ENCODE measurements around the gene ZEB2. TPM values are rescaled to one million over a fixed set of nuclear protein-coding genes. Genes with fewer than 3 reads are reported as not detected.
A peak's percentile ranks its signal among the peaks of the same experiment; 100 is the strongest.

The ZEB2 gene
- total RNA-seq (10 to 100 TPM; 49.5 to 61.1 TPM), total RNA-seq (3.5 to 14.4 reads per million in 2 donors)

- no peak within 1 kb of the TSS for H3K4me3 Mint-ChIP-seq
- ATAC-seq = peak; percentile 38
These were observed at the start of gene ZEB2 for GRCh38 chr2:144519934-144520731. Gene ZEB2 (minus strand): TSS chr2:144520119. CDS start chr2:144517350, 2,769 bp downstream.

GRCh38 chr2:144567745-144568144, 47.8 kb upstream of the ZEB2 start:
- H3K9me3 ChIP-seq (ENCODE audit: control insufficient read depth, low read length, poor library complexity, severe bottlenecking) = no peaks in the 10 kb centered on the region
- ATAC-seq = no peak
- Mint-ChIP-seq H3K36me3 (ENCODE audit: low read depth) (no peaks in the 10 kb centered on the region), H3K4me1 (peaks cover 3% of the 10 kb centered on the region), H3K27ac (no peak overlapping the region), H3K4me3 (no peak overlapping the region), H3K27me3 (peaks cover 11% of the 10 kb centered on the region)
- no peak for DNase-seq

More at GRCh38 chr2:144519934-144520731, at the start of gene ZEB2:
- DNase-seq = no peak
- H3K27me3 Mint-ChIP-seq = peaks cover 38% of the 10 kb centered on the region
- H3K4me1 Mint-ChIP-seq = peaks cover 27% of the 10 kb centered on the region
- peaks cover 12% of the 10 kb centered on the region for H3K36me3 Mint-ChIP-seq (ENCODE audit: low read depth)
- no peak within 1 kb of the TSS for H3K27ac Mint-ChIP-seq
- H3K9me3 ChIP-seq (ENCODE audit: control insufficient read depth, low read length, poor library complexity, severe bottlenecking) = peaks cover 2% of the 10 kb centered on the region

- Mint-ChIP-seq H3K27ac (no peak overlapping the region), H3K4me3 (no peak overlapping the region), H3K27me3 (peaks cover 11% of the 10 kb centered on the region), H3K4me1 (peaks cover 3% of the 10 kb centered on the region), H3K36me3 (ENCODE audit: low read depth) (no peaks in the 10 kb centered on the region)
- ATAC-seq (no peak), DNase-seq (no peak)
- no peaks in the 10 kb centered on the region for H3K9me3 ChIP-seq (ENCODE audit: control insufficient read depth, low read length, poor library complexity, severe bottlenecking)
These were observed 46.5 kb upstream of the ZEB2 start for GRCh38 chr2:144566448-144566847.

- ATAC-seq (no peak), DNase-seq (no peak)
- H3K9me3 ChIP-seq (ENCODE audit: control insufficient read depth, low read length, poor library complexity, severe bottlenecking) = no peaks in the 10 kb centered on the region
- Mint-ChIP-seq H3K4me1 (no peaks in the 10 kb centered on the region), H3K36me3 (ENCODE audit: low read depth) (no peaks in the 10 kb centered on the region), H3K27ac (no peak overlapping the region), H3K4me3 (no peak overlapping the region), H3K27me3 (peaks cover 18% of the 10 kb centered on the region)
These were observed 40.3 kb upstream of the ZEB2 start for GRCh38 chr2:144560251-144560650.

- H3K4me3 Mint-ChIP-seq = no peak overlapping the region
- DNase-seq (no peak), ATAC-seq (no peak)
- H3K27me3 Mint-ChIP-seq = peaks cover 16% of the 10 kb centered on the region
- no peaks in the 10 kb centered on the region for H3K9me3 ChIP-seq (ENCODE audit: control insufficient read depth, low read length, poor library complexity, severe bottlenecking)
- H3K27ac Mint-ChIP-seq = no peak overlapping the region
- H3K4me1 Mint-ChIP-seq = no peaks in the 10 kb centered on the region
- H3K36me3 Mint-ChIP-seq (ENCODE audit: low read depth) = no peaks in the 10 kb centered on the region
These were observed 39.8 kb upstream of the ZEB2 start for GRCh38 chr2:144559681-144560080.

- peaks cover 16% of the 10 kb centered on the region for H3K27me3 Mint-ChIP-seq
- no peak overlapping the region for H3K4me3 Mint-ChIP-seq
- no peaks in the 10 kb centered on the region for H3K36me3 Mint-ChIP-seq (ENCODE audit: low read depth)
- no peaks in the 10 kb centered on the region for H3K9me3 ChIP-seq (ENCODE audit: control insufficient read depth, low read length, poor library complexity, severe bottlenecking)
- H3K4me1 Mint-ChIP-seq = no peaks in the 10 kb centered on the region
- no peak overlapping the region for H3K27ac Mint-ChIP-seq
- no peak for DNase-seq
- no peak for ATAC-seq
These were observed 39.3 kb upstream of the ZEB2 start for GRCh38 chr2:144559242-144559641.

GRCh38 chr2:144554492-144555210, 34.7 kb upstream of the ZEB2 start:
- ATAC-seq = no peak
- H3K4me1 Mint-ChIP-seq = no peaks in the 10 kb centered on the region
- peaks cover 11% of the 10 kb centered on the region for H3K27me3 Mint-ChIP-seq

GRCh38 chr2:144553379-144553778, 33.5 kb upstream of the ZEB2 start:
- H3K4me1 Mint-ChIP-seq = no peaks in the 10 kb centered on the region
- DNase-seq = no peak
- H3K27ac Mint-ChIP-seq = no peak overlapping the region
- no peaks in the 10 kb centered on the region for H3K36me3 Mint-ChIP-seq (ENCODE audit: low read depth)
- H3K27me3 Mint-ChIP-seq = peaks cover 6% of the 10 kb centered on the region
- no peak overlapping the region for H3K4me3 Mint-ChIP-seq
- H3K9me3 ChIP-seq (ENCODE audit: control insufficient read depth, low read length, poor library complexity, severe bottlenecking) = no peaks in the 10 kb centered on the region
- ATAC-seq = no peak

More at GRCh38 chr2:144554492-144555210, 34.7 kb upstream of the ZEB2 start:
- H3K4me3 Mint-ChIP-seq = no peak overlapping the region
- DNase-seq = no peak
- H3K9me3 ChIP-seq (ENCODE audit: control insufficient read depth, low read length, poor library complexity, severe bottlenecking) = no peaks in the 10 kb centered on the region
- no peak overlapping the region for H3K27ac Mint-ChIP-seq
- no peaks in the 10 kb centered on the region for H3K36me3 Mint-ChIP-seq (ENCODE audit: low read depth)

- no peaks in the 10 kb centered on the region for H3K36me3 Mint-ChIP-seq (ENCODE audit: low read depth)
- peaks cover 6% of the 10 kb centered on the region for H3K27me3 Mint-ChIP-seq
- no peak overlapping the region for H3K27ac Mint-ChIP-seq
- H3K9me3 ChIP-seq (ENCODE audit: control insufficient read depth, low read length, poor library complexity, severe bottlenecking) = no peaks in the 10 kb centered on the region
- H3K4me1 Mint-ChIP-seq = peaks cover 2% of the 10 kb centered on the region
- ATAC-seq (no peak), DNase-seq (no peak)
- no peak overlapping the region for H3K4me3 Mint-ChIP-seq
These were observed 32.9 kb upstream of the ZEB2 start for GRCh38 chr2:144552821-144553220.

GRCh38 chr2:144550911-144551310, 31.0 kb upstream of the ZEB2 start:
- DNase-seq (no peak), ATAC-seq (no peak)
- Mint-ChIP-seq H3K4me1 (peaks cover 2% of the 10 kb centered on the region), H3K27me3 (peaks cover 11% of the 10 kb centered on the region), H3K27ac (no peak overlapping the region), H3K36me3 (ENCODE audit: low read depth) (no peaks in the 10 kb centered on the region), H3K4me3 (no peak overlapping the region)
- H3K9me3 ChIP-seq (ENCODE audit: control insufficient read depth, low read length, poor library complexity, severe bottlenecking) = no peaks in the 10 kb centered on the region

GRCh38 chr2:144550084-144550483, 30.2 kb upstream of the ZEB2 start:
- Mint-ChIP-seq H3K27me3 (peaks cover 17% of the 10 kb centered on the region), H3K4me1 (peaks cover 2% of the 10 kb centered on the region), H3K4me3 (no peak overlapping the region), H3K36me3 (ENCODE audit: low read depth) (no peaks in the 10 kb centered on the region), H3K27ac (no peak overlapping the region)
- DNase-seq (no peak), ATAC-seq (no peak)
- no peaks in the 10 kb centered on the region for H3K9me3 ChIP-seq (ENCODE audit: control insufficient read depth, low read length, poor library complexity, severe bottlenecking)

GRCh38 chr2:144548532-144549191, 28.7 kb upstream of the ZEB2 start:
- DNase-seq = no peak
- no peaks in the 10 kb centered on the region for H3K9me3 ChIP-seq (ENCODE audit: control insufficient read depth, low read length, poor library complexity, severe bottlenecking)
- peaks cover 20% of the 10 kb centered on the region for H3K27me3 Mint-ChIP-seq
- peak; percentile 99 for ATAC-seq
- H3K27ac Mint-ChIP-seq = peak overlapping the region; percentile 24
- peaks cover 2% of the 10 kb centered on the region for H3K4me1 Mint-ChIP-seq
- peaks cover 2% of the 10 kb centered on the region for H3K36me3 Mint-ChIP-seq (ENCODE audit: low read depth)
- no peak overlapping the region for H3K4me3 Mint-ChIP-seq

- Mint-ChIP-seq H3K36me3 (ENCODE audit: low read depth) (peaks cover 2% of the 10 kb centered on the region), H3K27ac (peak overlapping the region; percentile 24), H3K4me1 (peaks cover 2% of the 10 kb centered on the region), H3K4me3 (no peak overlapping the region), H3K27me3 (peaks cover 22% of the 10 kb centered on the region)
- no peak for ATAC-seq
- H3K9me3 ChIP-seq (ENCODE audit: control insufficient read depth, low read length, poor library complexity, severe bottlenecking) = no peaks in the 10 kb centered on the region
- no peak for DNase-seq
These were observed 28.2 kb upstream of the ZEB2 start for GRCh38 chr2:144548088-144548487.
